Measurements from ENCODE around the gene EZH2. TPM values are rescaled to one million over a fixed set of nuclear protein-coding genes. Genes with fewer than 3 reads are reported as not detected.

The EZH2 gene
- total RNA-seq, 1 donor from 2014 or later: 49.6 TPM

DNA sequence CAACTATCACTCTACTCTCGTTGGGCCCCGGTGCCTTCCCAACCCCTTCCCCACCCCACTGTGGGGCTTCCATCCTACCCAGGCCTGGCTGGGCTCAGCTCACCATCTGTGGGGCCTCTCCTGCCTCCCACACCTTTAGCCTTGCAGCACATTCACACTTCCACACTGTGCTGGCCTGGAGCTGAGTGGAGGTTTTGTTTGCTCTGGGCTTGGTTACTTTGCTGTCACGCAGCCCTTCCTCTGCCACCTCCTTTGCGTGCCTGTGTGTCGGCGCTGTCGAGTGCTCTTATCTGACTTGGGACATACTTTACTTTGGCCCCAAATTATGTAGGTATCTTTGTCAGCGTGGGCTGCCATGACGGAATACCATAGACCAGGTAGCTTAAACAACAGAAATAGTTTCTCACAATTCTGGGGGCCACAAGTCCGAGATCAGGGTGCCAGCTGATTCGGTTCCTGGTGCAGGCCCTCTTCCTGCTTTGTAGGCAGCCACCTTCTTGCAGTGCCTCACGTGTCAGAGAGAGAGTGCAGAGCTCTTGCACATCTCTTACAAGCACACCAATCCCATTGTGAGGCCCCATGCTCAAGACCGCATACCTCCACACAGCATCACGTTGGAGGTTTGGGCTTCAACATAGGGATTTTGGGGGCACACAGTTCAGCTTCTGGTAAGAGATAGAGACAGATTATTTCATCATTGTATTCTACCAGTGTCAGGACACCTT lies 96.4 kb downstream of the EZH2 start:
- no peak overlapping the region for H3K4me3 Mint-ChIP-seq
- H3K27ac Mint-ChIP-seq: no peak overlapping the region
- no peaks in the 10 kb centered on the region for H3K9me3 Mint-ChIP-seq
- peaks cover 60% of the 10 kb centered on the region for H3K36me3 Mint-ChIP-seq
- no peaks in the 10 kb centered on the region for H3K27me3 Mint-ChIP-seq
- no peak for DNase-seq (ENCODE audit: extremely low spot score, unreplicated experiment)
- TF ChIP-seq, protein P1, sequence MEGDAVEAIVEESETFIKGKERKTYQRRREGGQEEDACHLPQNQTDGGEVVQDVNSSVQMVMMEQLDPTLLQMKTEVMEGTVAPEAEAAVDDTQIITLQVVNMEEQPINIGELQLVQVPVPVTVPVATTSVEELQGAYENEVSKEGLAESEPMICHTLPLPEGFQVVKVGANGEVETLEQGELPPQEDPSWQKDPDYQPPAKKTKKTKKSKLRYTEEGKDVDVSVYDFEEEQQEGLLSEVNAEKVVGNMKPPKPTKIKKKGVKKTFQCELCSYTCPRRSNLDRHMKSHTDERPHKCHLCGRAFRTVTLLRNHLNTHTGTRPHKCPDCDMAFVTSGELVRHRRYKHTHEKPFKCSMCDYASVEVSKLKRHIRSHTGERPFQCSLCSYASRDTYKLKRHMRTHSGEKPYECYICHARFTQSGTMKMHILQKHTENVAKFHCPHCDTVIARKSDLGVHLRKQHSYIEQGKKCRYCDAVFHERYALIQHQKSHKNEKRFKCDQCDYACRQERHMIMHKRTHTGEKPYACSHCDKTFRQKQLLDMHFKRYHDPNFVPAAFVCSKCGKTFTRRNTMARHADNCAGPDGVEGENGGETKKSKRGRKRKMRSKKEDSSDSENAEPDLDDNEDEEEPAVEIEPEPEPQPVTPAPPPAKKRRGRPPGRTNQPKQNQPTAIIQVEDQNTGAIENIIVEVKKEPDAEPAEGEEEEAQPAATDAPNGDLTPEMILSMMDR (conservative IDR thresholded peaks at IDR 0.05): no peak
- peaks cover 5% of the 10 kb centered on the region for H3K4me1 Mint-ChIP-seq (ENCODE audit: unreplicated experiment)

DNA sequence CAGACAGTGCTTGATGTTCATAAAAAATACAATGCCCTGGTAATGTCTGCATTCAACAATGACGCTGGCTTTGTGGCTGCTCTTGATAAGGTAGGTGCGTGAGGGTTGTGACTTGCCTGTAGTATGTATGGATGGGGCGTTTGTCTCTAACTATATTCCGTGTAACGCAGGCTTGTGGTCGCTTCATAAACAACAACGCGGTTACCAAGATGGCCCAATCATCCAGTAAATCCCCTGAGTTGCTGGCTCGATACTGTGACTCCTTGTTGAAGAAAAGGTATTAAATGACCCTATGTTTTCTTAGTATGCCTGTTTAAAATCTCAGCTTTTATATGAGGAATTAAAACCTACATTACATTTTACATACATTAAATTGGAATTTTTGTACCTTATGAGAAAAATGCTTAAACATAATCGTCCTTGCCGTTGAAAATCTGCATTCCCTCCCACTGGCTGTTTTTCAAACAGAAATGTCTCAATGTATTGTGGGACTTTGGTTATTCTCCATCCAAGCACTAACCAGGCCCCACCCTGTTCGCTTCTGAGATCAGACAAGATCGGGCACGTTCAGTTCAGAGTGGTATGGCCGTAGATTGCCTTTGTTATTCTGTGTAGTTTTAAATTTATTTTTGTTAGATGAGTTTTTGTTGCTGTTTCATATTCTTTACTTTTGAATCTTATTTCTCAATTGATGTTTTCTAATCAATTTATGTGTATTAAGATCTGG lies 100.1 kb downstream of the EZH2 start:
- H3K27me3 Mint-ChIP-seq: no peaks in the 10 kb centered on the region
- H3K4me3 Mint-ChIP-seq: peak overlapping the region; percentile 19
- DNase-seq (ENCODE audit: extremely low spot score, unreplicated experiment): no peak
- peaks cover 5% of the 10 kb centered on the region for H3K4me1 Mint-ChIP-seq (ENCODE audit: unreplicated experiment)
- H3K9me3 Mint-ChIP-seq: no peaks in the 10 kb centered on the region
- TF ChIP-seq, protein P1 (conservative IDR thresholded peaks at IDR 0.05): no peak
- H3K36me3 Mint-ChIP-seq: peaks cover 60% of the 10 kb centered on the region
- peak overlapping the region; percentile 79 for H3K27ac Mint-ChIP-seq

DNA sequence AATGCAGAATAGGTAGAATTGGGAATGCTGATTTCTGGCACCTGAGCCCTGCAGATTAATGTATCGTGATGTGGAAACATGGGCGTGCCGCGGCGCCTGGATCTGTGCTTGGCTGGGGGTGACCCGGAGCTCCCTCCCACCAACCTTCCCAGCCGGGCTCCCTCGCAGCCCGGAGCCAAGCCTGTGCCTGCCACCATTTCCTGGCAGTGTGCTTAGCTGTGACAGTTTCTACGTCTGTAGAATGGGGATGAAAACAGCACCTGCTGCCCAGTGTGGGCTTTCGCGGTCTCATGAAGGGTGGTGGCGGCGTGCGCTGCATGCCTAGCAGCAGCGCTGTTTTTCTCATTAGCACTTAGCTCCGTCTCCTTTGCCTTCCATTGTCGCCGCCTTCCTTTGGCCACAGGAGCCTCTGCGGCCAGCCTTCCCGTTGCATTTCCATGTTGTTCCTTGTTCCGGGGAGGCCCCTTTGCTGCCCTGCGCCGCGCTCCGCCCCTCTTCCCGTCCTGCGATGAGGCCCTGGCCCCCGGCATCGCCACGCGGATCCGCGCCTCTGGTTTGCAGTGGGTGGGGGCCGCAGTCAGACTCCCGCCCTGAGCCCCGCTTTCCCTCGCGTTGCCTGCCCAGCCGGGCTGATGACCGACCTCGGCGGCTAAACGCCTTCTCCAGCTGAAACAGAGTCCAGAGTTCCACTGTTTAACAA lies 101.2 kb downstream of the EZH2 start:
- DNase-seq (ENCODE audit: extremely low spot score, unreplicated experiment): no peak
- Mint-ChIP-seq H3K27ac (no peak overlapping the region), H3K4me3 (no peak overlapping the region), H3K27me3 (no peaks in the 10 kb centered on the region), H3K9me3 (no peaks in the 10 kb centered on the region), H3K4me1 (ENCODE audit: unreplicated experiment) (peaks cover 5% of the 10 kb centered on the region), H3K36me3 (peaks cover 62% of the 10 kb centered on the region)
- TF ChIP-seq, protein P1 (conservative IDR thresholded peaks at IDR 0.05): no peak

DNA sequence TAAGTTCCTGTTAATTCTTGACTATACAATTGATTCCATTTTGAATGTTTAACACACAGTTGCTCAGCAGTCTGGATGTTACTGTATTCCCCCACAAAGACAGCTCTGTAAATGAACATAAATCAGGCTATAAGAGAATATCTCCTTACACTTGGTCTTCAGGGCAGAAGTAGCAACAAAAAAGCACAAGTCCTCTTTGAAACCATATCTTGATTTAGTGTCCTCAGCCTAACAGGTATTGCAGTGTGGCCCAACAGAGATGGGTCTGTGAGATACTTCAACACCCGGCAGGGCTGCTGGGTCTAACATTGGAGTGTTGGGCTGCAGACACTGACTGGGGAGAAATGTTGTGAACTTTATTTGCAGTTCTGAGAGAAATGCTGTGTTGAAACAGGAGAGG lies 109.6 kb downstream of the EZH2 start:
- no peak for DNase-seq (ENCODE audit: extremely low spot score, unreplicated experiment)
- no peak overlapping the region for H3K27ac Mint-ChIP-seq
- TF ChIP-seq, protein P1 (conservative IDR thresholded peaks at IDR 0.05): no peak
- H3K4me1 Mint-ChIP-seq (ENCODE audit: unreplicated experiment): peaks cover 14% of the 10 kb centered on the region
- H3K27me3 Mint-ChIP-seq: no peaks in the 10 kb centered on the region
- H3K9me3 Mint-ChIP-seq: no peaks in the 10 kb centered on the region
- no peak overlapping the region for H3K4me3 Mint-ChIP-seq
- H3K36me3 Mint-ChIP-seq: peaks cover 34% of the 10 kb centered on the region

DNA sequence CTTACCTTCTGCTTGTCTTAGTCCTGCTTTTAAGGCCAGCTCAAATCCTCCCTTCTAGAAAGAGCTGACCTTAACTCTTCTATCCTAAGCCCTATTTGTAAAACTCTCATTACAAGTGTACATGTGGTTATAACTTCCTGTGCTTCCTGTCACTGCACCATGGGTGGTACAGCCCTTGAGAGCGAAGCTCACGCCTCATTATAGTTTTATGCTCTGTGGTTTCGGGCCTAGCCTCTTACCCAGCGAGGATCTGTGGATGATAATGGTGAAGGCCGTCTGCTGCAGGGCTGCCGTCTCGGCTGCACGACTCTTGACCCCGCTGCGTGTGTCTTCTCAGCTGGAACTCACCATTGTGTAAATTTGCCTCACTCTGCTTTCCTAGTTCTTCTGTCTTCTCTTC lies 110.8 kb downstream of the EZH2 start:
- TF ChIP-seq, protein P1 (conservative IDR thresholded peaks at IDR 0.05): no peak
- peaks cover 25% of the 10 kb centered on the region for H3K36me3 Mint-ChIP-seq
- H3K9me3 Mint-ChIP-seq: no peaks in the 10 kb centered on the region
- H3K27me3 Mint-ChIP-seq: no peaks in the 10 kb centered on the region
- no peak overlapping the region for H3K4me3 Mint-ChIP-seq
- H3K4me1 Mint-ChIP-seq (ENCODE audit: unreplicated experiment): peaks cover 14% of the 10 kb centered on the region
- DNase-seq (ENCODE audit: extremely low spot score, unreplicated experiment): no peak
- no peak overlapping the region for H3K27ac Mint-ChIP-seq

Measured in type B pancreatic cell (in vitro differentiated cells).